ENCODE measurements around the gene DIRAS1.
"Not testable (repeated sequence)": the region's sequence is repeated elsewhere in the genome, so short reads cannot be mapped to it uniquely, and the experiment has no call there.

DIRAS1 gene

GRCh38 chr19:2726160-2726855 is 5.1 kb upstream of the DIRAS1 start:
- DNase-seq, result no peak

- DNase-seq, result no peak
Observed at GRCh38 chr19:2724148-2724557, 3.0 kb upstream of the DIRAS1 start.

DNA sequence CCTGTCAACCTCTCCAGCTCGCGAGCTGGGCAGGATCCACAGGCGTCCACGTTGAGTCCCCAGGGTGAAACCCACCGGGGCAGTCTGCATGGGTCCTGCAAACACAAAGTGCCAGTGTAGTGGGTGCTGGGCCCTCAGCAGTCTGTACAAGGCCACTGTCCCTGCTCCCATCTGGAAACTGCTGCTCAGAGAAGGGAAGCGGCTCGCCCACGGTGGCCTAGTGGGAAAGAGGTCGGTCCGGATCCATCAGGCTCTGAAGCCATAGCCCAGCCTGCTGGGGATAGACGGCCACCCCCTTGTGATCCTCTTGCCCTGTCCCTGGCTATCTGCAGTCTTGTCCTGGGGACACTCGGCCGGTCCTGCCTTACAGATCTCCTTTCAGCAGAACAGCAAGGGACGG is 2.6 kb upstream of the DIRAS1 start:
- DNase-seq, result no peak

DNA sequence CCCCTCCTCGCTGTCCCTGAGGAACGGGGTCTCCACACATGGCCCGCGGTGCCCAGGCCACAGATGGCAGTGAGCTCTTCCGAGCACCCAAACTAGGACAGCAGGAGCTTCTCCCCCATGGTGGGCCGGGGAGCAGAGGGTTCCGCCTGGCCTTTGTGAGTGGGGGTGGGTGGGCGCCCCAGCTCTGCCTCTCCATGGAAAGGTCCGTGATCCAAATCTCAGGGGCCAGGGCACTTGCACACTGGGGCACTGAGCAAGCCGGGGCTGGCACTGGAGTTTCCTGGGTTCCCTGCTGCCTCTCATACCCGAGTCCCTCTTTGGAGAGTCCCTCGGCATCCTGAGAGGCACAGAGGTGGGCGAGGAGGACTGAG is 2.2 kb upstream of the DIRAS1 start:
- DNase-seq, result no peak

DNA sequence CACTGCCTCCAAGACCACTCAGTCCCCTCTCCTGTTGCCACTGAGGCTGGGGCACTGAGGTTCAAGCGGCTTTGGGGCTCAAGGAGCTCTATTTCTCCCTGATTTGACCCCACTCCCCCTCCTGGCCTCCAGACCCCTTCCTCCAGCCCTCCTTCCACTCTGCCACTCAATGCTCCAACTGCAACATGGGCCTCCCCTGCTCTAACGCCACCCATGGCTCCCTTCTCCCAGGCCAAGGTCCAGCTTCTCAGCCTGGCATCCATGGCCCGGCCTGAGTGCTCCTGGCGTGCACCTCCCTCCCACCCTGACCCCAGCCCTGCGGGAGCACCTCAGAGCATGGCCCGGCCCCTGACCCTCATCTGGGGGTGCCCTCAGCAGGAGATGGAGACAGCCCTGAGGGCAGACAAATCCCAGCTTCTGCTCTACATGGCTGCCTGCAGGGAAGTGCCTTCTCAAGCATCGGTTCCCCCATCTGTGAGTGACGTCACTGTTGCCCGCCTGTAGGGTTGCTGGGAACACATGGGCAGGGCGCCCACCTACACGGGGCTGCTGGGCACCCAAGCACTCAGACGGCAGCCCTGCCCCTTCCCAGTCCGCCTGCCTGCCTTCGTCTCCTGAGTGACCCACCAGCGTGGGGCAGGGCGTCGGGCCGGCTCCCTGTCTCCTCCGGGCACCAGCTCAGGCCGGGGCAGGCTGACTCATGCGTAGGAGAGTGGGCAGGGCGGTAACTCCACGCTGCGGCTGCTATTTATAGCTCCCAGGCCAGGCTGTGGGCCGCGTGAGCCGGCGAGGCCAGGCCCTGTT is 1.6 kb upstream of the DIRAS1 start:
- DNase-seq, result no peak

- DNase-seq, result no peak
Observed at GRCh38 chr19:2721570-2722540, 683 bp upstream of the DIRAS1 start.

- peak; percentile 10 for DNase-seq
Observed at GRCh38 chr19:2719920-2720776, 1.0 kb downstream of the DIRAS1 start.

GRCh38 chr19:2719232-2719735 is 1.9 kb downstream of the DIRAS1 start:
- DNase-seq, result no peak

DNA sequence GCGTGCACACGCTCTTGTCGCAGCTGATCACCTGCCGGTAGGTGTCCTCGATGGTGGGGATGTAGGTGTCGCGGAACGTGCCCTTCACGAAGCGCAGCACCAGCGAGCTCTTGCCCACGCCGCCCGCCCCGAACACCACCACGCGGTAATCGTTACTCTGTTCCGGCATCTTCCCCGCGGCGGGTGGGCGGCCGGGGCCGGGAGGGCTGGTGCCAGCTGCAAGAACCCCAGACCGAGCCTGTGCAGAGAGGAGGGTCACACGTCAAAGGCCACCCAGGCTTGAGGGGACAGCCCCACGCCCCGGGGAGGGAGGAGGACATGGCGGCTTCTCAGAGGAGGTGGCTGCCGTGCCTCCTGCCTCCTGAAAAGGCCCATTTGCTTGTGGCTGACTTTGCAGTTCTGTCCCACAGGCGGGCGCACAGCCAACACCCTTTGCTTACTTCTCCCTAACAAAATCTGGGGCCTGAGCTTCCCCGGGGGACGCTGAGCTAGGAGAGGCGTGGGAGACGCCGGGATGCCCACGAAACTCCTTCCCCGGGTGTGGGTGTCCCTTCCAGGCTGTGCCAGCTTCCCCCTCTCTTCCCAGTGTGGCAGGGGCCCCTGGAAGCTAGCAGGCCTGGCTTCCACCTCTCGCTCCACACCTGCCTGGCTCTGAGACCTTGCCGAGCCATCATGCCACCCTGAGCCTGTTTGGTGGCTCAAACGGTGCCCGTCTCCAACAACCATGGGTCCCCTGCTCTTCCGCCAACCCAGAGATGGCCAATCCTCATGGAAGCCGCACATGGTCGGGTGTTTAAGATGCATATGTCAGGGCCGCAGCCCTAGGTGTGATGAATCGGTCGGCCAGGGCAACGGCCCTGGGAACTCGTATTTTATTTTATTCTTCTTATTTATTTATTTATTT is 3.3 kb downstream of the DIRAS1 start:
- no peak for DNase-seq

GRCh38 chr19:2716722-2717637 is 4.2 kb downstream of the DIRAS1 start:
- DNase-seq, result no peak

- DNase-seq, result no peak
Observed at GRCh38 chr19:2716275-2716650, 4.9 kb downstream of the DIRAS1 start.

GRCh38 chr19:2715470-2716274 is 5.5 kb downstream of the DIRAS1 start:
- DNase-seq, result no peak

DNA sequence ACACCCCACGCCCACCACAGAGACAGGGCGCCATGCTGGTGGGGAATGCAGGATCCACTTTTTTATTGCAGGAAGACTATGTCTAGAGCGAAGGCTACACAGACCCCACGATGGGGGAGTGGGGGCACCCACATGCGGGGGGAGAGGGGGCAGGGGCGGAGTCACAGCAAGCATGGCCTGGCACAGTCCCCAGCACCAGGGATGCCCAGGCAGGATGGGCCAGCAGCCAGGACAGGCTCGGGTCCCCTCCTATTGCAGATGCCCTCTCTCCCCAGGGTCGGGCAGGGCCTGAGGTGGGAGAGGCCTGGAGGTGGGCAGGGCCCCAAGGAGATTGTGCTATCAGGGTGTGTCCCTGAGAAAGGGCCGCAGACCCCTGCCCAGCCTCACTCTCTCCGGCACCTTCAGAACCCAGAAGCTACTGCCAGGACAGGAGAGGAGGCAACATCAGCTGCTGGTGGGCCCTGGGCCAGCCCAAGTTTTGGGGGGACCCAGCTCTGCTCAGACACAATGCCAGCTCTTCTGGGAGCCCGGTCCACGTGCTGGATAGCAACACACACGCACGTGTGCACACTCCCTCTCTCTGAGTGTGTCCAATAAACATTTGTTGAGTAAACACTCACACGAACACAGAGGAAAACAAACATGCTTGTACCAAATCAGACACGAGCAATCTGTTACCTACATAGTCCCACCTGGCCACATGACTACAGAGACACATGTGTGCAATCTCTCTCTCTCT is 6.5 kb downstream of the DIRAS1 start:
- DNase-seq, result no peak

DNA sequence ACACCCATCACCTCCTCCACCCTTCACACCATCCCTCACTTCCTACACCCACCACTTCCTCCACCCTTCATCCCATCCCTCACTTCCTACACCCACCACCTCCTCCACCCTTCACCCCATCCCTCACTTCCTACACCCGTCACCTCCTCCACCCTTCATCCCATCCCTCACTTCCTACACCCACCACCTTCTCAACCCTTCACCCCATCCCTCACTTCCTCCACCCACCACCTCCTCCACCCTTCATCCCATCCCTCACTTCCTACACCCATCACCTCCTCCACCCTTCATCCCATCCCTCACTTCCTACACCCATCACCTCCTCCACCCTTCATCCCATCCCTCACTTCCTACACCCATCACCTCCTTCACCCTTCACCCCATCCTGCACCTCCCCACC is 7.1 kb downstream of the DIRAS1 start:
- DNase-seq, result not testable (repeated sequence)

- DNase-seq, result not testable (repeated sequence)
Observed at GRCh38 chr19:2713170-2713569, 8.0 kb downstream of the DIRAS1 start.

- no peak for DNase-seq
Observed at GRCh38 chr19:2711875-2712205, 9.3 kb downstream of the DIRAS1 start.

DNA sequence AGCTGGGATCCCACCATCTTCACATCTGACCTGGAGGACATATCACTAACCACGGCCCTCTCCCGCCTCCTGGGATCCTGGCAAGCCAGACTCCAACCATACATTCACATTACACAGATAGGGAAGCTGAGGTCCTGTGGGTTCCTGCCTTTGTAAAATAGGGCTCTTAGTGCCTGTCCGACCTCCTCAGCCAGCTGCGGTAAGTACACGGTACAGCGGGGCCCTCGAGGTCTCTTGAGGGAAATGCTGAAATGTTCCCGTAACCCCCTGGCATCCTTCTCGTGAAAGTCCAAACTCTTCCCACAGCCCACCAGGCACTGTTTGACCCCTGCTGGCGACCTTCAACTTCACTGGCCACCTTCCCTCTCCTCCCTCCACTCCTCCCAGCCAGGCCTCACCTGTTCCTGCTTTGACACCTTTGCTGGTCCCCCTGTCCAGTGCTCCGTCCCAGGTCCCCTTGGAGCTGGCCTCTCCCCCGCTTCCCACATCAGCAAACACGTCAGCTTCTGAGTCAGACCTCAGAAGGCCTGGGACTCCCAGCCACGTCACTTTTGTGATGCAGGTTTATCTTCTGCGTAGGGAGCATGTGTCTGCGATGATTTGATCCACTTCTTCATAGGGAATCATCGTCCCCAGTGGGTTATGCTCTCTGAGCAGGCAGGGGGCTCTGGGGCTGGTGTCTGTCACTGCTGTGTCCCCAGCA is 9.8 kb downstream of the DIRAS1 start:
- no peak for DNase-seq

DNA sequence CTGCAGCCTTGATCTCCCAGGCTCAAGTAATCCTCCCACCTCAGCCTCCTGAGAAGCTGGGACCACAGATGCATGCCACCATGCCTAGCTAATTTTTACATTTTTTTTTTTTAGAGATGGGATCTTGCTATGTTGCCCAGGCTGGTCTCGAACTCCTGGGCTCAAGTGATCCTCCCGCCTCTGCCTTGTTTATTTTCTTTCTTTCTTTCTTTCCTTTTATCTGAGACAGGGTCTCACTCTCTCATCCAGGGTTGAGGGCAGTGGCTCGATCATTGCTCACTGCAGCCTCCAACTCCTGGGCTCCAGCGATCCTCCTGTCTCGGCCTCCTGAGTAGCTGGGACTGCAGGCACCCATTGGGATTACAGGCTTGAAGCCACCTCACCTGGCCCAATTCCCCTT is 14.9 kb downstream of the DIRAS1 start:
- DNase-seq, result no peak
